Ovary (tissue), 9 donors: ENCODE data around the gene TEAD3. TPM values are rescaled to one million over a fixed set of nuclear protein-coding genes. Genes with fewer than 3 reads are reported as not detected.
"Not testable (repeated sequence)": the region's sequence is repeated elsewhere in the genome, so short reads cannot be mapped to it uniquely, and the experiment has no call there.

Experiments
- DNase-seq, 5 donors: peaks; one replicate each; pipeline ENCODE4 v3.0.0-alpha.2; 2019 to 2020
- H3K27ac ChIP-seq, 2 donors: fragments of 200-600 bp; one replicate each; pipeline versions ENCODE4 v1.5.1 to v1.8.0; 2019 to 2022
- H3K27me3 ChIP-seq: fragments of 200-600 bp; one replicate; pipeline ENCODE4 v1.8.0; 2022
- H3K36me3 ChIP-seq: fragments of 200-600 bp; sonication (generic); one replicate; pipeline ENCODE4 v1.5.1; 2019
- H3K4me1 ChIP-seq: one replicate; pipeline ENCODE4 v1.8.1; 2013; ENCODE audit warnings: mild to moderate bottlenecking, moderate library complexity; ENCODE audit not compliant: insufficient read depth
- H3K4me3 ChIP-seq: fragments of 200-600 bp; sonication (generic); one replicate; pipeline ENCODE4 v1.5.1; 2017
- H3K9me3 ChIP-seq, 2 donors: fragments of 200-600 bp in 1 of 2; sonication (generic) in 1 of 2; one replicate each; pipeline versions ENCODE4 v1.5.1 to v1.8.1; 2013 to 2019; ENCODE audit warnings: mild to moderate bottlenecking in 1 of 2, moderate library complexity in 1 of 2
- CTCF ChIP-seq, 3 donors: fragments of 450-650 bp in 2 of 3; fragments of 200-600 bp in 1 of 3; IDR thresholded peaks; one replicate each; pipeline versions ENCODE4 v1.5.1 to v1.8.0; 2016 to 2022; ENCODE audit warnings: antibody characterized with exemption in 3 of 3, mild to moderate bottlenecking in 1 of 3
- EP300 ChIP-seq: sonication (generic); formaldehyde crosslinking; IDR thresholded peaks from one replicate; pipeline ENCODE4 v1.6.1; 2017; ENCODE audit warnings: antibody characterized with exemption
- POLR2A ChIP-seq: fragments of 450-650 bp; IDR thresholded peaks from one replicate; pipeline ENCODE4 v1.6.1; 2017; ENCODE audit warnings: antibody characterized with exemption, mild to moderate bottlenecking, moderate library complexity
- WGBS, 3 donors: extraction: QIAGEN DNeasy Blood & Tissue Kit in 1 of 3; methylation state at CpG; one replicate each; pipeline versions ENCODE4 v1.1.5 to v1.1.7; 2013 to 2017; 5-methylcytosine and 5-hydroxymethylcytosine counted together
- intact Hi-C, 4 donors: fragments of 100-400 bp; cut with DNase I; formaldehyde crosslinking; loops; one replicate each; pipeline versions ENCODE4 v1.11.0 to v1.15.1; 2022 to 2023
- polyA plus RNA-seq, 2 donors: library from polyadenylated mRNA; stranded (reverse); fragments of 200-250 nt in 1 of 2; fragments of 350-450 nt in 1 of 2; fragmentation: Illumina TruSeq in 1 of 2; extraction: RNeasy Lipid Tissue Mini Kit (QIAGEN cat#74804) in 1 of 2; gene quantifications; one replicate each; pipeline ENCODE4 v1.2.3, GENCODE V29; 2013 to 2014
- total RNA-seq, 7 donors: library from RNA; depleted of rRNA in 2 of 7; stranded (reverse); fragments of >200 nt in 2 of 7; fragmentation: NEBNext Ultra II Directional in 3 of 7; extraction: Animal tissue kit (Norgen Biotek cat#: 25700) in 3 of 7; gene quantifications; one replicate each; pipeline versions ENCODE4 v1.1.0 to v1.2.4, GENCODE V29; 2016 to 2023
- donor health status: DM: no; HTN: no; CAD: no; lungs with moderate emphysema.
- donor health status: DM: no; HTN: no; CAD: no.
- donor health status: Bipolar disorder and iron deficiency.
- donor health status: DM: yes; HTN: yes; CAD: no.
- donor health status: DM: no; HTN: no; CAD: no.
- donor health status: DM: yes; HTN: yes; CAD: no.

The TEAD3 gene
- total and polyA plus RNA-seq, 9 donors = 15.7 to 63.1 (median 35.1) TPM

GRCh38 chr6:35439308-35439707 lies 57.6 kb downstream of the TEAD3 start:
- Histone ChIP-seq H3K4me3 (no peak overlapping the region), H3K9me3 (no peaks in the 10 kb centered on the region), H3K4me1 (no peaks in the 10 kb centered on the region), H3K36me3 (no peaks in the 10 kb centered on the region), H3K27me3 (no peaks in the 10 kb centered on the region), H3K27ac (no peak overlapping the region)
- TF ChIP-seq CTCF (IDR thresholded peaks at IDR 0.05) = no peak
- TF ChIP-seq POLR2A = no peak
- TF ChIP-seq EP300 = no peak
- intact Hi-C loops = loop anchor here in 1 of 4 donors (5.0 kb wide), 1 partner anchor 1397 kb away; no protein-coding TSS in a partner anchor
- WGBS, 3 donors = 35 to 43% (median 41%) methylated on average over 3 of the region's 3 CpGs
- DNase-seq = no peak

GRCh38 chr6:35438378-35439065 lies 58.4 kb downstream of the TEAD3 start:
- WGBS, 3 donors = 93 to 94% (median 94%) methylated on average over 7 of the region's 7 CpGs
- not testable (repeated sequence) for H3K9me3 ChIP-seq, H3K4me1 ChIP-seq, H3K4me3 ChIP-seq, H3K36me3 ChIP-seq, DNase-seq, H3K27ac ChIP-seq, H3K27me3 ChIP-seq
- intact Hi-C loops = loop anchor here in 1 of 4 donors (5.0 kb wide), 1 partner anchor 1396 kb away; no protein-coding TSS in a partner anchor

- no peak overlapping the region for H3K4me3 ChIP-seq
- TF ChIP-seq POLR2A (no peak), CTCF (IDR thresholded peaks at IDR 0.05) (no peak), EP300 (no peak)
- intact Hi-C loops = loop anchor here in 1 of 4 donors (5.0 kb wide), 1 partner anchor 1394 kb away; no protein-coding TSS in a partner anchor
- no peaks in the 10 kb centered on the region for H3K4me1 ChIP-seq
- no peak overlapping the region for H3K27ac ChIP-seq
- no peaks in the 10 kb centered on the region for H3K9me3 ChIP-seq
- no peak for DNase-seq
- H3K36me3 ChIP-seq = no peaks in the 10 kb centered on the region
- H3K27me3 ChIP-seq = no peaks in the 10 kb centered on the region
- WGBS, 3 donors = 87 to 90% (median 87%) methylated on average over 8 of the region's 8 CpGs
Measured at GRCh38 chr6:35436071-35436857, 60.6 kb downstream of the TEAD3 start.

DNA sequence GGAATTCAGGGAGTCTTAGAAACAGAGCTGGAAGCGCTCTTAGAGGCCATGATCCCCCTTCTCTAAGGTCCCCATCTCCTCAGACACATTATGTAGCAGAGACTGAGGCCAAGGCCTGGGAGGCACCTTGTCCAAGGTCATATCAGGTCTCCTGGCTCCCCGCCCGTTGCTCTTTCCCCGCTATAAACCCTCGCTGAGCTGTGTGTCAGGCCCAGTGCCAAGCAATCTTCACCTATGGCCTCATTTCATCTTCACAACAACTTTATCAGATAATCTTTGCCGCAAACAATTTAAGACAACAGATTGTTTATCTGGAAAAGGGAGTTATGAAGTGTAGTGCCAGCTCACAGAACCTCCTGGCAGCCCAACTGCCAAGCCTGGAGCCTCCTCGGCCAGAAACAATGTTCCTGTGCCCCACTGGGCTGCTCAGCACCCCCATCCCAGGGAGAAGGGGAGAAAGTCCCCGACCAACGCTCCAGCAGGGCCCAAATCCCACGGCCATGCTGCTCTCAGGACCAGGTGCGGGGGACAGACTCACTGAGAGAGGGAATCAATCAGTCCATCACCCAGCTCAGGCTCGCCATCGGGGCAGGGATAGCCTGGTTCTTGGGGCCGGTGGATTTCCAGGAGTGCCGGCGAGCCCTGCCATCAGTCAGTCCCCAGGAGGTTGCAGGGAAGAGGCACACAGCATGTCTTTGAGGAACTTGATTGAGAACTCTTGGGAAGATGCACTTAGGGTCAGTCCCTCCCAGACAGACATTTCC lies 61.6 kb downstream of the TEAD3 start:
- Histone ChIP-seq H3K4me1 (no peaks in the 10 kb centered on the region), H3K36me3 (no peaks in the 10 kb centered on the region), H3K9me3 (no peaks in the 10 kb centered on the region), H3K4me3 (no peak overlapping the region), H3K27me3 (no peaks in the 10 kb centered on the region), H3K27ac (no peak overlapping the region)
- intact Hi-C loops = loop anchor here in 1 of 4 donors (5.0 kb wide), 1 partner anchor 1393 kb away; no protein-coding TSS in a partner anchor
- DNase-seq = no peak
- no peak for TF ChIP-seq EP300
- TF ChIP-seq POLR2A = no peak
- no peak for TF ChIP-seq CTCF (IDR thresholded peaks at IDR 0.05)
- 84 to 85% (median 85%) methylated on average over 14 to 16 of the region's 16 CpGs for WGBS, 3 donors

- WGBS, 3 donors = 33 to 55% (median 40%) methylated on average over 3 of the region's 3 CpGs
Measured at GRCh38 chr6:35432702-35433101, 64.2 kb downstream of the TEAD3 start.

More at GRCh38 chr6:35432702-35433101, 64.2 kb downstream of the TEAD3 start:
- H3K27ac ChIP-seq, H3K36me3 ChIP-seq, intact Hi-C loops, H3K4me1 ChIP-seq, H3K9me3 ChIP-seq, H3K27me3 ChIP-seq, DNase-seq, H3K4me3 ChIP-seq: not testable (repeated sequence)
